Brain microvascular endothelial cell (primary cell): ENCODE data around the gene OR10Z1.

Experiments
- DNase-seq: peaks from one replicate; pipeline ENCODE4 v3.0.0-alpha.2; 2020
- H3K27ac ChIP-seq: fragments of 250-450 bp; sonication (Bioruptor Pico); 2 replicates; pipeline ENCODE4 v1.5.1; 2020; ENCODE audit warnings: mild to moderate bottlenecking, moderate library complexity
- H3K27me3 ChIP-seq: fragments of 250-450 bp; sonication (Bioruptor Pico); replicated peaks from 2 replicates; pipeline ENCODE4 v1.5.1; 2020; ENCODE audit warnings: mild to moderate bottlenecking
- H3K36me3 ChIP-seq: fragments of 250-450 bp; sonication (Bioruptor Pico); replicated peaks from 2 replicates; pipeline ENCODE4 v1.5.1; 2020; ENCODE audit warnings: mild to moderate bottlenecking
- H3K4me3 ChIP-seq: 2 replicates; pipeline ENCODE4 v1.5.1; 2011; ENCODE audit warnings: low read depth, mild to moderate bottlenecking, control low read depth, low read length, moderate library complexity
- in situ Hi-C: cut with HindIII; loops from 2 replicates; pipeline ENCODE4 v1.10.0; 2017; ENCODE audit warnings: low sequenced_read_pairs, low pct_ligation_motif_present
- TF ChIP-seq, protein P1 (sequence below): IDR thresholded peaks from 2 replicates; pipeline ENCODE4 v1.5.1; 2011; ENCODE audit warnings: low read depth, mild to moderate bottlenecking, moderate library complexity, low read length, control low read depth, inconsistent platforms; ENCODE audit errors: missing control alignments

Gene OR10Z1

GRCh38 chr1:158577561-158577960 lies 27.5 kb upstream of the OR10Z1 start:
- no peak for DNase-seq
- H3K27me3 ChIP-seq: no peaks in the 10 kb centered on the region
- H3K27ac ChIP-seq: no peak overlapping the region
- in situ Hi-C loops: no loop called here
- H3K4me3 ChIP-seq: no peak overlapping the region
- no peaks in the 10 kb centered on the region for H3K36me3 ChIP-seq
- TF ChIP-seq, protein P1, sequence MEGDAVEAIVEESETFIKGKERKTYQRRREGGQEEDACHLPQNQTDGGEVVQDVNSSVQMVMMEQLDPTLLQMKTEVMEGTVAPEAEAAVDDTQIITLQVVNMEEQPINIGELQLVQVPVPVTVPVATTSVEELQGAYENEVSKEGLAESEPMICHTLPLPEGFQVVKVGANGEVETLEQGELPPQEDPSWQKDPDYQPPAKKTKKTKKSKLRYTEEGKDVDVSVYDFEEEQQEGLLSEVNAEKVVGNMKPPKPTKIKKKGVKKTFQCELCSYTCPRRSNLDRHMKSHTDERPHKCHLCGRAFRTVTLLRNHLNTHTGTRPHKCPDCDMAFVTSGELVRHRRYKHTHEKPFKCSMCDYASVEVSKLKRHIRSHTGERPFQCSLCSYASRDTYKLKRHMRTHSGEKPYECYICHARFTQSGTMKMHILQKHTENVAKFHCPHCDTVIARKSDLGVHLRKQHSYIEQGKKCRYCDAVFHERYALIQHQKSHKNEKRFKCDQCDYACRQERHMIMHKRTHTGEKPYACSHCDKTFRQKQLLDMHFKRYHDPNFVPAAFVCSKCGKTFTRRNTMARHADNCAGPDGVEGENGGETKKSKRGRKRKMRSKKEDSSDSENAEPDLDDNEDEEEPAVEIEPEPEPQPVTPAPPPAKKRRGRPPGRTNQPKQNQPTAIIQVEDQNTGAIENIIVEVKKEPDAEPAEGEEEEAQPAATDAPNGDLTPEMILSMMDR: no peak

GRCh38 chr1:158579733-158580132 lies 25.3 kb upstream of the OR10Z1 start, which contains the start of gene OR10X1:
Gene OR10X1 (minus strand): TSS chr1:158579899. CDS start chr1:158579899, 0 bp downstream.
- Histone ChIP-seq H3K27ac (no peak within 1 kb of the TSS), H3K4me3 (no peak within 1 kb of the TSS), H3K27me3 (no peaks in the 10 kb centered on the region), H3K36me3 (no peaks in the 10 kb centered on the region)
- in situ Hi-C loops: no loop called here
- DNase-seq: no peak
- TF ChIP-seq, protein P1: no peak

GRCh38 chr1:158583962-158584361 lies 21.1 kb upstream of the OR10Z1 start:
- TF ChIP-seq, protein P1: no peak
- in situ Hi-C loops: no loop called here
- no peak for DNase-seq

GRCh38 chr1:158586942-158587341 lies 18.1 kb upstream of the OR10Z1 start:
- Histone ChIP-seq H3K27me3 (no peaks in the 10 kb centered on the region), H3K27ac (no peak overlapping the region), H3K4me3 (no peak overlapping the region), H3K36me3 (no peaks in the 10 kb centered on the region)
- in situ Hi-C loops: no loop called here
- TF ChIP-seq, protein P1: no peak
- no peak for DNase-seq

More at GRCh38 chr1:158583962-158584361, 21.1 kb upstream of the OR10Z1 start:
- H3K4me3 ChIP-seq: no peak overlapping the region
- no peaks in the 10 kb centered on the region for H3K27me3 ChIP-seq
- H3K36me3 ChIP-seq: no peaks in the 10 kb centered on the region
- H3K27ac ChIP-seq: no peak overlapping the region

DNA sequence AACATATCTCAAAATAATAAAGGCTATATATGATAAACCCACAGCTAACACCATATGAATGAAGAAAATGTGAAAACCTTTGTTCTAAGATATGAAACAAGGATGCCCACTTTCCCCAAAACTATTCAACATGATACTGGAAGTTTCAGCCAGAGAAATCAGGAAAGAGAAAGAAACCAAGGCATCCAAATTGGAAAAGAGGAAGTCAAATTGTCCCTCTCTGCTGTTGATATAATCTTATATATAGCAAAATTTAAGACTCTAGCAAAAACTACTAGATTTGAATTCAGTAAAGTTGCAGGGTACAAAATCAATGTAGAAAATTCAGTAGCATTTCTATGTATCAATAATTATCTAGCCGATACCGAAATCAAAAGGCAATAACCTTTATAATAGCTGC lies 4.3 kb upstream of the OR10Z1 start:
- in situ Hi-C loops: no loop called here
- no peak for DNase-seq
- TF ChIP-seq, protein P1: no peak
- H3K4me3 ChIP-seq: no peak overlapping the region
- H3K36me3 ChIP-seq: no peaks in the 10 kb centered on the region
- no peak overlapping the region for H3K27ac ChIP-seq
- no peaks in the 10 kb centered on the region for H3K27me3 ChIP-seq

- no peak overlapping the region for H3K27ac ChIP-seq
- H3K4me3 ChIP-seq: no peak overlapping the region
- in situ Hi-C loops: no loop called here
- TF ChIP-seq, protein P1: no peak
- no peaks in the 10 kb centered on the region for H3K27me3 ChIP-seq
- no peaks in the 10 kb centered on the region for H3K36me3 ChIP-seq
- no peak for DNase-seq
Observed at GRCh38 chr1:158607296-158607695, 2.2 kb downstream of the OR10Z1 start.
